COLO668 (cell line): ENCODE measurements around the gene LINGO3.
A peak's percentile ranks its signal among the peaks of the same experiment; 100 is the strongest.

ENCODE experiments used
- DNase-seq: peaks from one replicate; lab custom pipeline; 2025; ENCODE audit not compliant: unreplicated experiment; lab: John Stamatoyannopoulos, UW

The LINGO3 gene

DNA sequence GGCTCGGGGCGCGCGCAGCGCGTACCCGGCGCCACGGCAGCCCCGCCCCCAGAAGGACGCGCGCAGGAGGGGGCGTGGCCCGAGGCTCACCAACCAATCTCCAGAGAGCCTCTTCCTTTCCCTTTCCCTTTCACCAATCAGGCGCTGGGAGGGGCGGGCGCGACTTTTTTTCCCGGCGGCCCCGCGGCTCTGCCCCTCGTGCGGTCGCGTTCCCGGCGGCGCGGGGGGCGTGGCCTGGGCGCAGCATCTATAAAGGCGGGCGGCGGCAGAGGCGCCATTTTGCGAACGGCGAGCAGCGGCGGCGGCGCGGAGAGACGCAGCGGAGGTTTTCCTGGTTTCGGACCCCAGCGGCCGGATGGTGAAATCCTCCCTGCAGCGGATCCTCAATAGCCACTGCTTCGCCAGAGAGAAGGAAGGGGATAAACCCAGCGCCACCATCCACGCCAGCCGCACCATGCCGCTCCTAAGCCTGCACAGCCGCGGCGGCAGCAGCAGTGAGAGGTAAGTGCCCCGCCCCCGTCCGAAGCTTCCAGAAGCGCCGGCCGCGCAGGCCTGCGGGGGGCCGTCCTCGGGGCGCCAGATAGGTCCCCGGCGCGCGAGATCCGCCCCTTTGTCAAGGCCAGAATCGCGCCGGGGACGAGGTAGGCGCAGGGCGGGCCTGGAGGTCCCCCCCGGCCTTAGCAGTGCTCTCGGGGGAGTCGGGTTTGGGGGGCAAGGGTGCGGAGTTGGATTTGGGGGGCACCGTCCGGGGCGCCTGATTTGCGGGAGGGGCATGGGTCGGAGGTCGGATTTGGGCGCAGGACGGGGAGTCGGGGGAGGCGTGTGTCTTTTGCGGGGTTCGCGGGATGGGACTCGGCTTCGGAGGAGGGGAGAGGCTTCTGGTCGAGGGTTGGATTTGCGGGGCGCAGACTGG is 38.5 kb downstream of the LINGO3 start:
- DNase-seq, result peak; percentile 96

DNA sequence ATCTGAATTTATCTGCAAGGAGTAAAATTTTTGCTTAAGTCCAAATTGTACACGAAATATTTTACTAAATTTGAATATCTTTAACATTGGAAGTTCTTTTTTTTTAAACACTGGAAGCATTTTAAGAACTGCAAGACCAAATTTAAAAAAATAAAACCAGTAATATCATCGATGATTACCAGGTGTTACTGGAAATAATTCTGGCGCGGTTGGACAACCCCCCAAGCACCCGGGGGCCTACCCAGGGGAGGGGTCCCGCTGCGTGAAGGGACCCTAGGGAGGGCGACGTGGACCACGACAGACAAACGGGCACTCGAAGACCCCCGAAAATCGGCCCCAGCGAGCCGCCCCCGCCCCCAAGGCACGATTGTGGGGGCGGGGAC is 39.1 kb downstream of the LINGO3 start:
- DNase-seq, result no peak

DNA sequence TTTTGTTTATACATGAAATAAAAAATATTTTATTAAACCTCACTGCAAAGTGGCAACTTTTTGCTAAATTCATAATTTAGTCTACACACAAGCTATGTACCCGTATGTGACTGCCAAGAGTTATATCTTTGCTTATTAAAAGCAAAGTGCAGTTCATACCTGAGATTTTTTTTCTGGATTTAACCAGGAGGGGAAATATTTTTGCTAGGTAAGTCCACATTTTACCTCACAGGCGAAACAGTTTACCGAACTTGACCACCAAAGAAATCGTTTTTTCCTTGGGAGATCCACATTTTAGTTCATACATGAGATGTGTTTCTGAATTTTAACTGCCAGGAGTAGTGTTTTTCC is 39.5 kb downstream of the LINGO3 start:
- no peak for DNase-seq

DNA sequence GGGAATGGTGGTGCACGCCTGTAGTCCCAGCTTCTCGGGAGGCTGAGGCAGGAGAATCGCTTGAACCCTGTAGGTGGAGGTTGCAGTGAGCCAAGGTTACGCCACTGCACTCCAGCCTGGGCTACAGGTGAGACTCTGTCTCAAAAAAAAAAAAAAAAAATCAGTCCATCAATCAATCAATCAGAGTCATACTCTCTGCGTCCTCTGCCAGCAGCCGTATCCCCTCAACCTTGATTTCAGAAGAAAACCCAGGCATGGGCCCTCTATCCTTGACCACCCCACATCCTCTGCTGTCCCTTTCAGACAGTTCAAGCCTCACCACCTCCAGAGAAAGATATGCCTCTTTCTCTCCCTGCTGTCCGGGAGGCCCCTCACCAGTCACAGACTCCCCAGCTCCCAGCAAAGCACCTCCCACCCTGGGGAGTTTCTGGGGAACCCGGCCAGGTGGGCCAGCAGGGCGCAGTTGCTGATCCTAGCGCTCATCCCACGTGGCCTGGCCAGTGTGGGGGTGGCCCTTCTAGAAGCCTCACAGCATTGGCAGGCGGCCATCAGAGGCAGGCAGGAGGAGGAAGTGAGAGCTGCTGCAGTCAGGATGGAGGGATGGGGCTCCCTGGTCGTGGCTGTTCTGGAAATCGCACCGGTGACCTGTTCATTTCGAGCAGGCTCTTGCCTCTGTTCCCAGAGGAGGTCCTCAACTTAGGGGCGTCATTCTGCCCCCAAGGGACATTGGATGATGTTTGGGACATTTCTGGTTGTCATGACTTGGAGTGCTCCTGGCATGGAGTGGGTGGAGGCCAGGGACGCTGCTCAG is 41.6 kb downstream of the LINGO3 start:
- peak; percentile 70 for DNase-seq

DNA sequence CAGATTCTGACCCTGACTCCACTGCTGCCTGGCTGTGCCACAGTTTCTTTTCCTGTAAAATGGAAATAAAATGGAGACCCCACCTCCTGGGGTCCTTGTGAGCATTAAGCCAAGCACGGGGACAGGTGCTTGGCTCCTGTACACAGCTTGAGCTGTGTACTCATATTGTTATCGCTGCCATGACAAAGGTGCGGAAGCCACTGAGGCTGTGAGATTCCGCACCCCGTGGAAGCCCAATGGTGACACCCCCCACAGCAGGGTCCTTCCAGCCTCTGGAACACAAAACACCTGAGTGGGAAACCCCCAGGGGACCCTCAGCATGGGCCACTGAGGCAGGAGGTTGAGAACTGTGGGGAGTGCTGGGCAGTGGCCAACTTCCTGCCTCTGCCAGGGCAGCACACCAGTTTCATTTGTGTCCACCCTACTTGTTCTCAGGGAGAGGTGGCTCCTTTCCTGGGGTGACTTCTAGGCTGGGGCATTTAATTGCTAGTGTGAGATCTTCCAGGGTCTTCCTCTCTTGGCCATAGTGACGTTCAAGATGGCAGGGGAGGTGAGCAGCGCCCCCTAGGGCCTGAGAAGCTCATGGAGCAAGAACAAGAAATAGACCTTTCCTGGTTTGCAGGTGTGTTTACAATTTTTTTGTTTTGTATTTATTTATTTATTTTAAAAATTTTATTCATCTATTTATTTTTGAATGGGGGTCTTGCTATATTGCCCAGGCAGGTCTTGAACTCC is 46.3 kb downstream of the LINGO3 start:
- peak; percentile 45 for DNase-seq

DNA sequence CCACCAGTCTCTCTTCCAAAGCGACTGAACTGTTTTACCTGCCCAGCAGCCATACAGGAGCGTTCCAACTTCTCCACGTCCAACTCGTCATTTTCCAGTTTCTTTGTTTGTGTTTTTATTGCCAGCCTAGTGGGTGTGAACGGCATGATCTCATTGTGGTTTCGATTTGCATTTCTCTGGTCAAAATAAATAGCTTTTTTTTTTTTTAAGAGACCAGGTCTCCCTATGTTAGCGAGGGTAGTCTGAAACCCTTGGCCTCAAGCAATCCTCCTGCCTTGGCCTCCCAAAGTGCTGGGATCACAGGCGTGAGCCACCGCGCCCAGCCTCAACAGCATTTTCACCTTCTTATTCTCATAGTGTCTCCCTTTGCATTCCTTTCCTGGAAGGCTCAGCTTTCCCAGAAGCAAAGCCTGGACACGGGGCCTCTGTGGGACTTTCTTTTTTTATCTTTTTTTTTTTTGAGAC is 47.6 kb downstream of the LINGO3 start:
- DNase-seq, result peak; percentile 19

DNA sequence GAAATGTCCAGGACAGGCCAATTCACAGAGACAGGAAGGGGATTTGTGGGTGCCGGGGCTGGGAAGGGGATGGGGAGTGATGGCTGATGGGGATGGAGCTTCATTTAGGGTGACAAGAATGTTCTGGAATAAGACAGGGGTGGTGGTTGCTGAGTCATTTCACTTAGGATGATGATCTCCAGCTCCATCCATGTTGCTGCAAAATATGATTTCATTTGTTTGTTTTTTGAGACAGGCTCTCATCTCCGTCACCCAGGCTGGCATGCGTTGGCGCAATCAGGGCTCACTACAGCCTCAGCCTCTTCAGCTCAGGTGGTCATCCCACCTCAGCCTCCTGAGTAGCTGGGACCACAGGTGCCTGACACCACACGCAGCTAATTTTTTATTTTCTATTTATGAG is 48.6 kb downstream of the LINGO3 start:
- DNase-seq, result peak; percentile 54
